HG03521 (cell line): ENCODE results near the gene ERVW-1.
"Not testable (repeated sequence)": the region's sequence is repeated elsewhere in the genome, so short reads cannot be mapped to it uniquely, and the experiment has no call there.

Source experiments
- ATAC-seq: cut with Tn5 transposase; IDR thresholded peaks from one replicate; pipeline ENCODE4 v1.9.1; 2021; ENCODE audit warnings: mild to moderate bottlenecking, moderate library complexity; ENCODE audit not compliant: unreplicated experiment

The ERVW-1 gene

GRCh38 chr7:92477681-92478080 is at the start of gene ERVW-1:
TSS of gene ERVW-1 (minus strand) at chr7:92477946. CDS start at chr7:92470381, 7,565 bp downstream.
- ATAC-seq, result not testable (repeated sequence)

GRCh38 chr7:92523110-92523509 is 45.4 kb upstream of the ERVW-1 start:
- ATAC-seq, result no peak

DNA sequence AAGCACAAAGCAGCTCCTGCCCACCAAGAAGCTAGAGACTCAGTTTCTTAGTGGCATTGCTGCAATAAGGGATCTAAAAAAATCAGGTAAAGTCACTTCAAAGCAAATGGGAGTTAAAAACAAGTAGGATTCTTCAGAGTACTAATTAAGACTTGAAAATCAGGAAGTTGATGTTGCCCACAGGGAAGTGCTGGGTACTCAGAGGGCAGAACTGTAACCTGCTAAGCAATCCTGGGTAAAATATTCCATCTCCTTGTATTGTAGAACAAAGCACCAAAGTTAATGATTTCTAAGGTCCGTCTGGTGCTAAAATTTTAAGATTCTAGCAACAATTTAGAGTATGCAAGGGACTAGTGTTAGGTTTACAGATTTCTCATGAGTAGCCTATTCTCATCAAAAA is 42.3 kb upstream of the ERVW-1 start:
- ATAC-seq, result no peak

- no peak for ATAC-seq
Observed at GRCh38 chr7:92517631-92518030, 39.9 kb upstream of the ERVW-1 start.

GRCh38 chr7:92513167-92513902 is 35.6 kb upstream of the ERVW-1 start:
- ATAC-seq, result no peak

DNA sequence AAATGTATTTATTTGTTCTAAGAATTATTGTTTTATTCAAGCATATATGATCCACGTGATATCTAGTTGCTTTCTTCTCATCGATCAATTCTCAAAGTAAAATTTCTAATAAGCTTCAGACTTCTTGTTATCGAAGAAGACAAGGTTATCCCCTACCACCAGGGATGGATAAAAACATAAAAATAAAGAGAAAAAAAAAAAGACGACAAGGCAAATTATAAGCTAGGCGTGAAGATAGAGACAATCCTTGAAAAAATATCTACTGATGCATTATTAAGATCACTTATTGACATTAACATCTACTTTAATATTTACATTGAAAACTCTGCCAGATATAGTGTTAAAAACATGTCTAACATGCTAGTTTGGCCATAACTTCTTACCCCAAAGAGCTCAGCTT is 31.2 kb upstream of the ERVW-1 start:
- no peak for ATAC-seq

DNA sequence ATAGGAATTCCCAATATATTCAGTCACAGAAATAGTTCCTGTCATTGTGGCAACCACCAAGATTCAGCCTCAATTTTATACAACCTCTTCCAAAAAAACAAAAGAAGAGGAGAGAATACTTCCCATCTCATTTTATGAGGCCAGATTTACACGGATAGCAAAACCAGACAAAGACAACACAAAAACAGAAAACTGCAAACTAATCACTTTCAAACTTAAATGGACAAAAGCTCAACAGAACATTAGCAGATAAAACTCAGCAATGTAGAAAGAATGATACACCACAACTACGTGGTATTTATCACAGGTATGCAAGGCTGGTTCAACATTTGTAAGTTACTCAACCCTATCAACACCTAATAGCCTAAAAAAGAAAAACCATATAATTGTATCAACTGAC is 28.6 kb upstream of the ERVW-1 start:
- no peak for ATAC-seq

GRCh38 chr7:92504563-92504962 is 26.8 kb upstream of the ERVW-1 start:
- no peak for ATAC-seq

GRCh38 chr7:92503767-92504166 is 26.0 kb upstream of the ERVW-1 start:
- no peak for ATAC-seq

DNA sequence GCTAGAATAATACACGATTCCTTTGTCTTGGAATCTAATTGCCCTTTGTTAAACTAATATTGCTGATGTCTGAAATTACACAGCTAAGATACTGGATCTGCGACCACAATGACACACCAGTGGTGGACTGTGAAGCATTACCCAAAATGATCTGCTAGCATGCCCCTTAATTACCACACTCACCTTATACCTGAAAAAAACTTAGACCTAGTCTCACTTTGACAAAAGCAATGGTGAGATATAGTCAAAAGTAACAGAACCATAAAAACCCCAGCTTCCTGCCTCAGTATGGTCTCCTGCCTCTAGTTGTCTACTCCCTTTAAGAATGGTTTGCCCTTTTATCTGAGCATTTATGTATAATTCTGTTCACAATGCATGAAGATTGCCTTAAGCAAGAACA is 20.8 kb upstream of the ERVW-1 start:
- ATAC-seq, result no peak

DNA sequence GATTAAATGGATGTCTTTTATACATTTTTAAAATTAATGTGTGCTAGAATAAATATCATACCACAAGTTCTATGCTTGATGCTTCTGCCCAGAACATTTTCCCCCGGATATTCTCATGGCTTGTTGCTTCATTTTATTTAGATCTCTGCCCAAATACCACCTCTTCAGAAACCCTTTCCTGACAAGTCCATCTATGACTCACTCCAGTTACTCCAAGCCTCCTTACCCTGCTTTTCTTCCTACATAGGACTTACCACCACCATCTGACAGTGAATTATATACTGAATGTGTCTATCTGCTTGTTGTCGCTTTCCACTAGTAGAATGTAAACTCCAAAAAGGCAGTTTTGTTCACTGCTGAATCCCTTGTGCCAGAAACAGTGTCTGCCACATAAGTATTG is 19.1 kb upstream of the ERVW-1 start:
- no peak for ATAC-seq

- ATAC-seq, result no peak
Observed at GRCh38 chr7:92489634-92490033, 11.9 kb upstream of the ERVW-1 start.

- ATAC-seq, result no peak
Observed at GRCh38 chr7:92487804-92488203, 10.1 kb upstream of the ERVW-1 start.

GRCh38 chr7:92485974-92486373 is 8.2 kb upstream of the ERVW-1 start:
- no peak for ATAC-seq

DNA sequence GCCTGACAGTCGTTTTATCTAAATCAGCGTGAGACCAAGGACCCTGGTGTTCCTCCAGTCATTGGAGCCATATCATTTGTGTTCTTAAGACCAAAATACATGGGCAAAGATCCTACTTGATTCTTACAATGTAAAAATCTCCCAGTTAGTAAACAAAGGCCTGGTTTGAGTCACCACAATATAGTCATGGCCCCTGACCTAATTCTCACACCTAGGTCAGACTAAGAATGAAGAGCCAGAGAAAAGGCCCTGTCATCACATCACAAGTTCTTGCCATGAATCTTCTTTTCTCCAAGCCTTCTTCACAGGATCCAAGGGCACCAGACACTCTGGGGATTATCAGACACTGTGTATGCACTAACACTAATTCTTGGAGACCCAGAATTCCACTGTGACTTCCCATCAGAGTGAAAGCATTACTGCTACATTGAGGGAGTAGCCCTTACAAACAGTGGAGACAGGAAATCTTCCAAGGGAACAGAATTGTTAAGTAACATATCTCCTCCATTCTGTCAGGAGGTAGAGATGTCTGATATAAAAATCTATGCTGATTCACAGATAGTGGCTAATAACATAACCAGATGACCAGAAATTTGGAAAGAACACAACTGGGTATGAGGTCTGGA is 7.6 kb upstream of the ERVW-1 start:
- ATAC-seq, result no peak

GRCh38 chr7:92484226-92484625 is 6.5 kb upstream of the ERVW-1 start:
- ATAC-seq, result not testable (repeated sequence)

DNA sequence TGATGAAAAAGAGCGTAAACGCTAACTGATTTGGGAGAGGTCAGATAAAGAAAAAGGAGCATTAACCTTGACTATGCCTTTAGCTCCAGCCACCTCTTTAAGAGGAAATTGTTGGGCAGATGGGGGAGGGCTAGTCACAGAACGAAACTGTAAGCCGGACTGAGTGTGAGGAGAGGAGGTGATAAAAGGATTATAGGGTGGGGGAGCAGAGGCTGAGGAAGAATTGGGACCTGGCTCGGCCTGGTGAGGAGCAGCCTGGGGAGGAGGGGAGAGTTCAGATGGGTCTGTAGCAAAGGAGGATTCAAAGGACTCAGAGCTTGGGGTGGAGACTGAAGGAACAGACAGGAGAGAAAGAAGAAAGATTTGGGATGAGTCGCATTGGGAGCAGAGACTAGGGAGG is 5.9 kb upstream of the ERVW-1 start:
- ATAC-seq, result not testable (repeated sequence)

GRCh38 chr7:92479146-92479545 is 1.4 kb upstream of the ERVW-1 start:
- not testable (repeated sequence) for ATAC-seq

- no peak for ATAC-seq
Observed at GRCh38 chr7:92478711-92479110, 965 bp upstream of the ERVW-1 start.

DNA sequence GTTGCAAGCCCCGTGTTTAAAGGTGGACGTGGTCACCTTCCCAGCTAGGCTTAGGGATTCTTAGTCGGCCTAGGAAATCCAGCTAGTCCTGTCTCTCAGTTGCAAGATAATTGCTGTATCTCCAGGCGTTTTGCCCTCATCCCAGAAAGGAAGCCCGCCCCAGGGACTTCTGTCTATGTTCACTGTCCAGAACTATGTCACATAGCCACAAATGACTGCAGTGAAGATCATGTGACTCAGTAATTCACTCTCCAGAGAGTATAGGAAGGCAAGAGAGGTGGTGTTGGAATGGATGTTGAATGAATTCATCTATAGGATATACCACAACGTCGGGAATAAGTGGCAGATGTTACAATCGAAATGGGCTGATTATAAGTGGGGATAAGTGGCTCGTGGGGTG is 349 bp upstream of the ERVW-1 start:
- ATAC-seq, result no peak

DNA sequence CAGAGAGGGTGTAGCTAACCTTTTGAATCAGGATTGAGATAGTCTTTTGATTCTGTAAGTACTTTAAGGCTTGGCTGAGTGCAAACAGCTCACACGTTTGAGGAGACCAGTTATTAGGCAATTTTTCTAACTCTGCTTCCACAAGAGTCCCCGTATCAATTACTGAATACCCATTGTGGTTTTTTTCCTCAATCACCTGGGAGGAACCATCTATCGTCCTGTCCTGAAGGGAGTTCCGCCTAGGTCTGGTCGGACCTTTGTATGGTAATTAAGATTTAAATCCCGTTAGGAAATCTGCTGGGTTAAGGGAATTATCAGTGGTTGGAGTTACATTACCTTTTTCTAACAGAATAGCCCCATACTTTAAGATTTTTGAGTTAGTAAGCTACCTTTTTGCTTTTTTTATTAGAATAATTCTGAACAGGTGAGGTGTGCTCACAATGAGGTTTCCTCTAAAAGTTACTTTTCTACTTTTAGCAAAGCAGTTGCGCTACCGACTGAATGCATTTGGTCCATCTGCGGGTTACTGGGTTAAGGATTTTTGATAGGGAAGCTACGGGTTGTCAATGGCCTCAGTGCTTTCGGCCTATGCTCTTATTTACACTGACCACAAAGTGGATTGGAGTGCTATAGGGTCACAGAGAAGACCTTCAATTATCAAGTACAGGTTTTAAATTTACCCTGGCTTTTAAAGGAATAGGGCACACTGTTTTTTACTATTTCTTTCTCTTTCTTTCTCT is 1.7 kb downstream of the ERVW-1 start:
- ATAC-seq, result not testable (repeated sequence)

GRCh38 chr7:92475261-92475770 is 2.4 kb downstream of the ERVW-1 start:
- ATAC-seq, result not testable (repeated sequence)
